CD4-positive, alpha-beta T cell treated with Interleukin-12 subunit alpha and Interleukin-12 subunit beta, for 1 hour (primary cell): ENCODE measurements around the gene SSC5D.
"Not testable (repeated sequence)": the region's sequence is repeated elsewhere in the genome, so short reads cannot be mapped to it uniquely, and the experiment has no call there.

Experiments
- DNase-seq: peaks from one replicate; pipeline ENCODE4 v3.0.0-alpha.2; 2020

Gene SSC5D

DNA sequence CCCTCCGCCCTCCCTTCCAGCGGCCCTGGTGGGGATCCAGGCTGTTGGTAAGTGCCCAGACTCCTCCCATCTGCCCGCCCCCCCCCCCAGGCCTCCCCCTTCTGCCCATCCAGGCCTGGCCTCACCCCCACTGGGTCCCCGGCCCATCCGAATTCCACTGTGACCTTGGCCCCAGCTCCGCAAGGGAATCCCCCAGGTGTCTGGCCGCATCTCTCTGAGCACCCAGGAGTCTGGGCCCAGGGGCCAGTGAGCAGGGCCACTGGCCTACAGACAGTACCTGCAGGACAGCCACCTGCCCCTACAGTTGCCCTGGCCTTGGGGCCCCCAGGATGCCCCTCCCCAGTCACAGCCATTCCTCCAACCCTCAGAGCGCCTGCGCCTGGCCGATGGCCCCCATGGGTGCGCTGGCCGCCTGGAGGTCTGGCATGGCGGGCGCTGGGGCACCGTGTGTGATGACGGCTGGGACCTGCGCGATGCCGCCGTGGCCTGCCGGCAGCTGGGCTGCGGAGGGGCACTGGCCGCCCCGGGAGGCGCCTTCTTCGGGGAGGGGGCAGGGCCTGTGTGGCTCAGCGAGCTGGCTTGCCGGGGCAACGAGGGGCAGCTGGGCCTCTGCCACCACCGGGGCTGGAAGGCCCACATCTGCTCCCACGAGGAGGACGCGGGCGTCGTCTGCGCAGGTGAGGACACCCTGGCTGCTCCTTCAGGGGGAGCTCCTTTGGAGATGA is 912 bp downstream of the SSC5D start:
- no peak for DNase-seq

DNA sequence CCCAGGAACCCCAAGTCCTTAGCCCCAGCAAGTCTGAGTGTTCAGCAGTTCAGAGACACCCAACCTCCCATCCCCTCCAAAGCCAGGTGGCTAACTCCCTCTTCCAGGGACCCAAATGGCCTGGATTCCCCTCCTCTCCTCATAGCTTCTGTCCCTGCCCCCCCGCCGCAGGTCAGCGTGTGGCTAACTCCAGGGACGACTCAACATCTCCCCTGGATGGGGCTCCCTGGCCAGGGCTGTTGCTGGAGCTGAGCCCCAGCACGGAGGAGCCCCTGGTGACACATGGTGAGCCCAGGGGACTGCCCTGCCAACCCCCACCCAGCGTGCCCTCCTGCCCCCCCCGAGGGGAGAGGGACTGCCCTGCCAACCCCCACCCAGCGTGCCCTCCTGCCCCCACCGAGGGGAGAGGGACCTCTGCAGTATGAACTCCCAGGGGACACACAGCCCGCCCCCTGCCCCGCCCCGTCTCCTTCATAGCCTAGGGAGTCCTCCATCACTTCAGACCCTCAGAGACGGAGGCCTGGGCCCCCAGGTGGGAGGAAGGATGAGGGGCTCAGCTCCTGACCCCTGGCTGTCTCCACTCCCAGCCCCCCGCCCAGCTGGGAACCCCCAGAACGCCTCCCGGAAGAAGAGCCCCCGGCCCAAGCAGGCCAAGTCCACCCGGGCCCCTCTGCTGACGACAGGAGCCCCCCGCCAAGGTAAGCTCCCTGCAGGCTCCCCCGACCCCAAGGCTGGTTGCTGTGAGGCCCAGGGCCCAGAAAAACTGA is 1.7 kb downstream of the SSC5D start:
- no peak for DNase-seq

DNA sequence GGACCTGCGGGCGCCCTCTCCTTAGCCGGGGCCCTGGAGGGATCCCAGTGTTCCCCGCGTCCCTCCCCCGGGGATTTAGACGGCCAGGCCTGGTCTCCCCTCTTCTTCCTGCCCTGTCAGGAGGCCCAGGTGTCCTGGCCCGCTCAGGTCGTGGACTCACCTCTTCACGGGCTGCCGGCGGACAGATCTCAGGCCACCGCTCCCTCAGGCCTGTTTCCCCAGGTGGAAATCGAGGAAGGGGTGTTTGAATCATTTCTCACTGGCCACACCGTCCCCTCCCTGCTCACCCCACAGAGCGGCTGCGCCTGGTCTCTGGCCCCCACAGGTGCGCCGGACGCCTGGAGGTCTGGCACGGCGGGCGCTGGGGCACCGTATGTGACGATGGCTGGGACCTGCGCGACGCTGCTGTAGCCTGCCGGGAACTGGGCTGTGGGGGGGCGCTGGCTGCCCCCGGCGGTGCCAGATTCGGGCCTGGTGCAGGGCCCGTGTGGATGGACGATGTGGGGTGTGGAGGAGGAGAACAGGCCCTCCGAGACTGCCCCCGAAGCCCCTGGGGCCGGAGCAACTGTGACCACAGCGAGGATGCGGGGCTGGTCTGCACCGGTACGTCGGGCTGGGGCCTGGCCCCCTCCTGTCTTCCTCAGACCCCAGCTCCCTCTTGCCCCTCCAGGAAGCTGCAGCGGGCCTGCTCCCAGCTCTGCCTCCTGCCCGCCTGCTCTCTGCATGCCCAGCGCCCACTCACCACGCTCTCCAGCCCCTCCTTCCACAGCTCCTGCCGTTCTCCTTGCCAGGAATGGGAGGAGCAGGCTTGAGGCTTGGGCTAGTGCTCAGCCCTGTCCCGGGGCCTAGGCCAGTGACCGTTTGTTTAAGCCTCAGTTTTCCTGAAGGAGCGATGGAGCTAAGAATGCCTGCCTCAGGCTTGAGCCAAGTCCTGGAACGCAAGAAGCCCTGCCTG is 2.5 kb downstream of the SSC5D start:
- no peak for DNase-seq

GRCh38 chr19:55491546-55492360 is 3.5 kb downstream of the SSC5D start:
- DNase-seq: no peak

DNA sequence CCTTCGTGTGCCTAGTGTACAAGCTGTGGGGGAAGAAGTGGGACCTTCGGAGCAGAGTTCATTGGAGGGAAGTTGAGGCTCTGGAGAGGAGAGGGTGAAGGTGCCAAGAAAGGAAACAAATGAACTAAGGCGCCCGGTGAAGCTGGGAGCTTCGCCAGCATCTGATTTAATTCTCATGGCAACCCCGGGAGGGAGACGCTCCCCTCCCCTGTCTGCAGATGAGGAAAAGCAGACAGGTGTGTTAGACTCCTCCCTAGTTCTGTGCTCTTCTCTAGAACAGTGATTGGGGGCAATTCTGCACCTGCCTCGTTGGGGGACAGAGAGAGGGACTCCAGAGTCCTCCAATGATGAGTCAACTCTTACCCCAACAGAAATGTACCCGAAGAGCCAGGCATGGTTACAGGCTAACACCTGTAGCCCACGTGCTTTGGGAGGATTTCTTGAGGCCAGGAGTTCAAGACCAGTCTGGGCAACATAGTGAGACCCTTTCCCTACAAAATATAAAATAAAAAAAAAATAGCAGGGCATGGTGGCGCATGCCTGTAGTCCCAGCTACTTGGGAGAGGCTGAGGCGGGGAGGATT is 4.2 kb downstream of the SSC5D start:
- DNase-seq: no peak

DNA sequence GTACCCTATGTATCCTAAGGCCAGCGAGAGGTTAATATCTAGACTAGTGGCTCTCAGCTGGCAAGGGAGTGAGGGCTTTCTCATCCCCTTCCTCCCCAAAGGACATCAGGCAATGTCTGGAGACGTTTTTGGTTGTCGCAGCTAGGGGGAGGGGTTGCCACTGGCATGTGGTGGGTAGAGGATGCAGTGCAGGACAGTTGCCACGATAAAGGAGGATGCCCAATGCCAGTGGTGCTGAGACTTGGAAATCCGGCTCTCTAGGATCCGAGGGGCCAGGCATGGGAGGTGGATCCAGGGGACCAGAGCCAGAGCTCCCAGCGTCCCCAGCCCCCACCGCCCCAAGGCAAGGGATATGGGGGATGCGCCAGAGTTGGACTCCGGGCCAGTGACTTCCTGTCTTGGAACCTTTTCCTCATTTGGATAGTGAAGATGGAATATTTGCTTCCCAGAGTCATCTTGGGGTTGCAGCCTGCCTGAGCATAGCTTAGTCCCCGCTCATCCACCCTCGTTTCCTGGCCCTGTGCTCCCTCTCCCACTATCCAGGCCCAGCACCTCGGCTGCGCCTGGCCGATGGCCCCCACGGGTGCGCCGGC is 4.9 kb downstream of the SSC5D start:
- no peak for DNase-seq

GRCh38 chr19:55493645-55494171 is 5.5 kb downstream of the SSC5D start:
- no peak for DNase-seq

DNA sequence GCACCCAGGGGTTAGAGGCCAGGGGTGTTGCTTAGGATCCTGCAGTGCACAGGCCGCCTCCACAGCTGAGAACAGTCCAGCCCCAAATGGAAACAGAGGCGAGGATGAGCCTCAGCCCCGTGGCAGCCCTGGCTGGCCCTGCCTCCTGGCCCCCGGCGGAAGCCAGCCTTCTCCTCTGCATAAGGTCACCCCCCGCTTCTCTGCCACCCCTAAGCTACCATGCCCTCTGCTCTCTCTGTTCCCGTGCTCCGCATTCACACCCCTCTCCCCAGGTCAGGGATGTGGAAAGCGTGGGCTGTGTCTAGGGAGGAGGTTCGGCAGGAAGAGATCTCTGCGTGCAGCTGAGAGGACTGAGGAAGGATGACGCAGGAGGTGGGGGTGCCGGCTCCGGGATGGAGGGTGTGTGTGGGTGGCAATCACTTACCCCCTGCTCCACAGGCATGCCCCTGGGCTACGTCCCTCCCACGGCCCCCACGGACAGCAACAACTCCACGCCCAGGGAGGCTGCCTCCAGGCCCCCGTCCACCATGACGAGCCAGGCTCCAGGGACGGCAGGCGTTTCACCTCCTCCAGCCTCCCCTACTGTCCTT is 6.0 kb downstream of the SSC5D start:
- DNase-seq: no peak

GRCh38 chr19:55495646-55496349 is 7.6 kb downstream of the SSC5D start:
- no peak for DNase-seq

DNA sequence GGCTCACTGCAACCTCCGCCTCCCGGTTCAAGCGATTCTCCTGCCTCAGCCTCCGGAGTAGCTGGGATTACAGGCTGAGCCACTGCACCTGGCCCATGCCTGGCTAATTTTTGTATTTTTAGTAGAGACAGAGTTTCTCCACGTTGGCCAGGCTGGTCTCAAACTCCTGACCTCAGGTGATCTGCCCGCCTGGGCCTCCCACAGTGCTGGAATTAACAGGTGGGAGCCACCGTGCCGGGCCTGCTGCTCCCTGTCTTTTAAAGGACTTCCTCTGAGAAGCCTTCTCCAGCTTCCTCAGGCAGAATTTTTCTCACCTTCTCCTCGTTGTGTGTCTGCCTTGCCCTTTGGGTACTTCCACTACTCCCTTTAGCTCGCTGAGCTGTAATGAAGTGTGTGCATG is 8.6 kb downstream of the SSC5D start:
- not testable (repeated sequence) for DNase-seq

GRCh38 chr19:55497763-55498162 is 9.5 kb downstream of the SSC5D start:
- DNase-seq: no peak

- DNase-seq: no peak
Observed at GRCh38 chr19:55498246-55498840, 10.1 kb downstream of the SSC5D start.

- DNase-seq: no peak
Observed at GRCh38 chr19:55500368-55500952, 12.2 kb downstream of the SSC5D start.

- DNase-seq: no peak
Observed at GRCh38 chr19:55502197-55502952, 14.1 kb downstream of the SSC5D start.

GRCh38 chr19:55503157-55503501 is 14.9 kb downstream of the SSC5D start:
- no peak for DNase-seq

GRCh38 chr19:55503502-55504251 is 15.4 kb downstream of the SSC5D start:
- DNase-seq: peak; percentile 93

DNA sequence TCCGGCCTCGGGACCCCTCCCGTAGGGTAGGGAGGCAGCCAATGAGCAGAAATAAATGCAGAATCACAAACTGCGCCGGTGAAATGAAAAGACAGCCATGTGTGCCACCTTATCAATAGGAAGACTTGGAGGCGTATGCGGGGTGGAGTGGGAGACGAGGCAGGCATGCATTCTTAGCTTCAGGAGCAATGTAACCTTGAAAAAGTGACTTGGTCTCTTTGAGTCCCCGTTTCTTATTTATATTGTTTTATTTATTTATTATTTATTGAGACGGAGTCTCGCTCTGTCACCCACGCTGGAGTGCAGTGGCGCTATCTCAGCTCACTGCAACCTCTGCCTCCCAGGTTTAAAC is 16.0 kb downstream of the SSC5D start:
- DNase-seq: no peak

DNA sequence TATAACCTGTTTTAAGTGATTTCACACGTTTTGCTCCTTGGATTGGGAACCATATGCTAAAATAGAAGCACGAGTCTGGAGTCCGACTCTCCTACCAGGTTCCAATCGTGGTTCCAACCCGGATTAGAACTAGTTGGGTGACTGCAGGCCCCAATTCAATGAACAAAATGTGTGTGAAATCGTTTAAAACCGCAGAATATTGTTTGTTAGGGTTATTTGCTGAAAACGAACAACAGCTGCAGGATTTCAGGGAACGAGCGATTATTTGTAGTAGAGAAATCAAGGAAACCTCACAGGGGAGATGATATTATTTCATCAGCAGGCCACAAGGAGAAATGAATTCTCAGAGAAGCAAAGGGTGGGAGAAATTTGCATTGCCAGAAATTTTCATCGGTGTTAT is 16.7 kb downstream of the SSC5D start:
- no peak for DNase-seq
